Measurements from ENCODE around the gene NQO1.
"Not testable (repeated sequence)": the region's sequence is repeated elsewhere in the genome, so short reads cannot be mapped to it uniquely, and the experiment has no call there.

Gene NQO1

GRCh38 chr16:69726313-69727060, at the start of gene NQO1:
Gene NQO1, minus strand, starts transcription at chr16:69726560. Its CDS starts 121 bp downstream, at chr16:69726439.
- DNase-seq = peak; percentile 85

DNA sequence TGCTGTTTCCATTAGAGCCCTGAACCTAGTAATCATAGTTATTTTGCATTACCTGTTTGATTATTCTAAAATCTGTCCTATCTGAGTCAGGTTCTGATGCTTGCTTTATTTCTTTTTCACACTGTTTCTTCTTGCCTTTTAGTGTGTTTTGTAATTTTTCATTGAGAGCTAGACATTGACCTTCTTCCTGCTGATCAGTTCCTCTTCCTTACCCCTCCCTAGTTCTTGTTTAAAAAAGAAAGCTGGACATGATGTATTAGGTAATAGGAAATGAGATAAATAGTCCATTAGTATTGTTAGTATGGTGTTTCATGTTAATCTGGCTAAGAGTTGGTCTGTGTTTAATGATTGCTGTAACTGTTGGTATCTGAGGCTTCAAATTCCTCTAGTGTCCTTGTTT, 49.2 kb upstream of the NQO1 start:
- no peak for DNase-seq

- DNase-seq = no peak
These were observed 47.0 kb upstream of the NQO1 start for GRCh38 chr16:69773260-69773947.

DNA sequence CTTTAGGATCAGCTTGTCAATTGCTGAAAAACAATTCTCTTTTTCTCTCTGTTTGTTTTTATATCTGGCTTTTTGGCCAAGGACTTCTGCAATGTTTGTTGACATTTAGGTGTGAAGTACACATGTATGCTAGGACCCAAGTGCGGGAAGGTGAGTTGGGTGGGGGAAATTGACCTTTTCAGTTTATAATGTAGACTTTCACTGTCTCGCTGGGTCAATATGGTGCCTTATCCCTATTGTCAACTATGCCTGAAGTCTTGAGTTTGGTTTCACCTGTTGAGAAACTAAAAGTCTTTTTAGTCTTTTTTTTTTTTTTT, 45.2 kb upstream of the NQO1 start:
- no peak for DNase-seq

- no peak for DNase-seq
These were observed 43.0 kb upstream of the NQO1 start for GRCh38 chr16:69769404-69769803.

GRCh38 chr16:69768666-69769065, 42.3 kb upstream of the NQO1 start:
- no peak for DNase-seq

DNA sequence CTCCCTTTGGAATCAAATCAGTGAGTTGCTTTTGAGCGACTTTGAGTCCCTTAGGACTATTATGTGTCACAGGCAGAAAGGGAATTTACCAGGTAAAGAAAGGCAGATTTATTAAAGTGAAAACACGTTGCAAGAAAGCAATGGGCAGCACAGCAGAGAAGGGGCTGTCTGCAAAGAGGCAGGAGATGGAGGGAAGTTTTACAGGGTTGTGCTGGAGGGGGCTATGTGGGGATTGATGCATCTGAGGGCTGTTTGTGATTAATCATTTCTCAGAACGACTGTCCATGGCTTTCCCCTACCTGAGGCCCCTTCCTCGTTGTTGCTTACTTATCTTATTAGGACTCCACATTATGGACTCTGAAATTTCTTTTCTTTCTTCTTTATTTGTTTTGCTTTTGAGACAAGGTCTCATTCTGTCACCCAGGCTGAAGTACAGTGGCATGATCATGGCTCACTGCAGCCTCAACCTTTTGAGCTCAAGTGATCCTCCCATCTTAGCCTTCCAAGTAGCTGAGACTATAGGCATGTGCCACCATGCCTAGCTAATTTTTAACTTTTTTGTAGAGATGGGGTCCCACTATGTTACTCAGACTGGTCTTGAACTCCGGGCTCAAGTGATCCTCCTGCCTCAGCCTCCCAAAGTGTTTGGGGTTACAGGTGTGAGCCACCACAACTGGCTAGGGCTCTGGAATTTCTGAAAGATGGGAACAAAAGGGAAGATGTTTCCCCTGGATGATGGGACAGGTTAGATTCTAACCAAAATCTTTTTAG, 41.3 kb upstream of the NQO1 start:
- DNase-seq = no peak

- no peak for DNase-seq
These were observed 37.2 kb upstream of the NQO1 start for GRCh38 chr16:69763599-69763942.

- no peak for DNase-seq
These were observed 36.6 kb upstream of the NQO1 start for GRCh38 chr16:69762814-69763598.

DNA sequence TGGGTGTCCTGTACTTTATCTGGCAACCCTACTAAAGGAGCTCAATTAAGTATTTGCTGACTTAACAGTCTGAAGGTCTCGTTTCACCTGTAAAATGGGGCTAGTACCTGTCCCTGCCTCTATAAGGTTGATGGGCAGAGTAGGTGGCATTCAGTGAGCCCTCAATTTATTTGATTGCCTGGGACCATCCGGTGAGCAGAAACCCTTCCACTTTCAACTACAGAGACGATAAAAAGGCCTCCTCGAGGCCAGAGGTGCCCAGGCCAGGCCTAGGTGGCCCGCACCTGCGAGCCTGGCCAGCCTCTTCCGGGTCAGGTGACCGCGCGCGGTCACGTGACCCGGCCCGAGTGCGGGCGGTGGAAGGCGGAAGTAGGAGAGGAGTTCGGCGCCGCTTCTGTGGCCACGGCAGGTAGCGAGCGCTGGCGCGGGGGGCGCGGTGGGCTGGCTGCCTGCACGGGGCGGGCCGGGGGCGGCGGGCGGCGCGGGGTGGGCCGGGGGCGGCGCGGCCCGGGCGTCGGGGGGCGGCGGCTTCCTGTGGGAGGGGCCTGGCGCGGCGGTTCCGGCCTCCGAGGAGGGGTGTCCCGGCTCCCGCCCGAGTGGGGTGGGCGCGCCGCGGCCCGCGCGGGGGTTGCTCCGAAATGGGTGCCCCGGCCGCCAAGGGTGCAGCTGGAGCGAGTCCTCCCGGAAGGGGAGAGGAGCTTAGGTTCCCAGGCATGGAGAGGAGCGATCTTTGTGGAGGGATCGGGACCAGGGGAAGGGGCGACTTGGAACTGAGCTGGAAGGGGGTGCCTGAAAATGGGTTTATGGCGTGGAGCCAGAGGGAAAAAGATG, 35.8 kb upstream of the NQO1 start, which contains the start of gene WWP2:
Gene WWP2 (plus strand): TSS at position 350 of the 831 bp plus-strand sequence. CDS start 24,679 bp downstream, outside the sequence.
- peak; percentile 84 for DNase-seq

DNA sequence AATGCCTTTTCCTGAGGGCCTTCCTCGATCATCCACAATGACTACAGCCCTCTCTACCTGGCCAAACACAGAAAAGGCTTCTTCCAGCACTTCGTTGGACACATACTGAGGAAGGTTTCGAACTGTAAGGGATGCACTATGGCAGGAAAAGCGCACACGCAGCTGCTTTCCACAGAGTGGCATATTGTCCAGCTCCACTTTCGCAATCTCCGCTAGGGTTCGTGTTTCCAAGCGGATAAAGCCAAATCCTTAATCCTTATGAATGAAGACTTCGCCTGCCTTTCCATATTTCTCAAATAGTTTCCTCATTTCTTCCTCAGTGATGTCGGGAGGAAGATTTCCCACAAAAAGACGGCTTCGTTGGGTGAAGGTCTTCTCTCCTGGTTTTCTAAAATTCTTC, 31.0 kb upstream of the NQO1 start:
- DNase-seq = not testable (repeated sequence)

GRCh38 chr16:69756705-69757104, 30.3 kb upstream of the NQO1 start:
- no peak for DNase-seq

GRCh38 chr16:69754469-69755310, 28.3 kb upstream of the NQO1 start, which contains the start of gene NOB1:
Gene NOB1, minus strand, starts transcription at chr16:69754926. Its CDS starts 16 bp downstream, at chr16:69754910.
- peak; percentile 99 for DNase-seq

DNA sequence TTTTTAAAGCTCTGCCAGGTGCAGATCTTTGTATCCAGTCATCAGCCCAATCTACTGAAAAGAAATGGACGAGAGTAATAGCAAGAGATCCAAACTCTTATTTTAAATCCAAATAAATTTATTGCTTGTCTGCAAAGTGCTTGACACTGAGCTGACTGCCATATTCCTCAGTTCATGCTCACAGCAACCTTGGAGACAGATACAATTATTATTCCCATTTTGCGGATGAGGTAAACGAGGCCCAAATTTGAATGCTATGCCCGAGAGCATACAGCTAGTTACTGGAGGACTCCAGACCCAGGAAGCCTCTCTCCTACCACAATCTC, 27.7 kb upstream of the NQO1 start:
- DNase-seq = no peak

DNA sequence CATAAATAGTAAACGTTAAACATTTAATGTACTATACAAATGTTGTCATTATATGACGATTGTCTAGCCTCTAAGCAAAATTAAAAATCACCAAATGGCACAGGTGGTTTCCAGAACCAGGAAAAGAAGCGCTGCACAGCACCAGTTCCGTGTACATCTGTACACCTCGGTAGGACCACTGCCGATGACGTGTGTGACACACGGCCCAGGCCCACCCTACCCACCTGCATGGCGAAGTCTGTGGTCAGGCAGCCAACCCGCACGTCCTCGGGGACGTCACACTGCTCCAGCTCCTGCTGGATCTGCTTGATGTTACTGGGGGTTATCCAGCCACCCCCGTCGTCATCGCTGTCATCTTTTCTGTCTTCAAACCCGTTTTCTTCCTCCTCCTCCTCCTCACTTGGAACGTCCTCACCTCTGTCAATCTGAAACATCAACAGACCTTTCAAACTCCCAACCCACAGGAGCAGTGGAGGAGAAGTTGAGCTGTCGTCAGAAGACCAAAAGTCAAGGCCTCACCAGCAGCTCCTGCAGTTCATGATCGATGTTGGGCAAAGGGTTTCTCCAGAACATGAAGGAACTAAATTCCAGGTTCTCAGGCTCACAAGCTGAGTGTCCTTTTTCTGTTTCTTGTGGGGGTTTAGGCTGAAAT, 22.5 kb upstream of the NQO1 start:
- DNase-seq = no peak

GRCh38 chr16:69747115-69747514, 20.8 kb upstream of the NQO1 start:
- no peak for DNase-seq

GRCh38 chr16:69745959-69746358, 19.6 kb upstream of the NQO1 start:
- no peak for DNase-seq

DNA sequence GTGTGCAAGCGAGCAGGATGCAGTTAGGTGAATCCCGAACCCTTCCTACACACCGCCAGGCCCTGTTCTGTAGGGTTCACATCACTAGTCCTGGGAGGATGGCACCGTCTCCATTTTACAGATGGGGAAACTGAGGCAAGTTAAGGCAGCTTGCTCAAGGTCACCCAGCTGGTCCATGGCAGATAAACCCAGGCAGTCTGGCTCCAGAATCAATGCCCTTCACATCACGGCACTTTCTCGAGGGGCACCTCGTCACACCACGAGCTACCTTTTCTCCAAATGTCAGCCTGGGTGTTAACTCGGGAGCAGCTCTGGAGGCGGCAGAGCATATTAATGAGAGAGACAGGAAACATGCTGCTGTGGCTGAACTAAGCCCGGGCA, 18.9 kb upstream of the NQO1 start:
- no peak for DNase-seq

- no peak for DNase-seq
These were observed 18.2 kb upstream of the NQO1 start for GRCh38 chr16:69744363-69745231.
